ENCODE measurements around the gene MTHFD2.
"Not testable (repeated sequence)": the region's sequence is repeated elsewhere in the genome, so short reads cannot be mapped to it uniquely, and the experiment has no call there.

The MTHFD2 gene

GRCh38 chr2:74198023-74198460 is 373 bp upstream of the MTHFD2 start:
- DNase-seq: peak; percentile 97

- no peak for DNase-seq
Observed at GRCh38 chr2:74199275-74199701, 873 bp downstream of the MTHFD2 start.

- DNase-seq: no peak
Observed at GRCh38 chr2:74199871-74200305, 1.5 kb downstream of the MTHFD2 start.

- no peak for DNase-seq
Observed at GRCh38 chr2:74201196-74201595, 2.8 kb downstream of the MTHFD2 start.

- DNase-seq: peak; percentile 12
Observed at GRCh38 chr2:74201596-74201995, 3.2 kb downstream of the MTHFD2 start.

GRCh38 chr2:74204436-74204835 is 6.0 kb downstream of the MTHFD2 start:
- DNase-seq: no peak

GRCh38 chr2:74205113-74205512 is 6.7 kb downstream of the MTHFD2 start:
- DNase-seq: no peak

- no peak for DNase-seq
Observed at GRCh38 chr2:74205596-74205995, 7.2 kb downstream of the MTHFD2 start.

- DNase-seq: no peak
Observed at GRCh38 chr2:74206180-74206688, 7.8 kb downstream of the MTHFD2 start.

GRCh38 chr2:74212702-74213410 is 14.4 kb downstream of the MTHFD2 start:
- no peak for DNase-seq

GRCh38 chr2:74215771-74216170 is 17.4 kb downstream of the MTHFD2 start:
- not testable (repeated sequence) for DNase-seq

GRCh38 chr2:74216642-74217041 is 18.2 kb downstream of the MTHFD2 start:
- no peak for DNase-seq

- no peak for DNase-seq
Observed at GRCh38 chr2:74219846-74220486, 21.6 kb downstream of the MTHFD2 start.

GRCh38 chr2:74221091-74221490 is 22.7 kb downstream of the MTHFD2 start:
- no peak for DNase-seq

- no peak for DNase-seq
Observed at GRCh38 chr2:74221604-74222299, 23.3 kb downstream of the MTHFD2 start.

- no peak for DNase-seq
Observed at GRCh38 chr2:74222300-74222650, 23.9 kb downstream of the MTHFD2 start.

GRCh38 chr2:74223941-74224770 is 25.7 kb downstream of the MTHFD2 start:
- no peak for DNase-seq

- DNase-seq: no peak
Observed at GRCh38 chr2:74225698-74226459, 27.5 kb downstream of the MTHFD2 start.

GRCh38 chr2:74226648-74227213 is 28.3 kb downstream of the MTHFD2 start:
- no peak for DNase-seq

- no peak for DNase-seq
Observed at GRCh38 chr2:74227646-74228045, 29.2 kb downstream of the MTHFD2 start.

GRCh38 chr2:74228772-74229171 is 30.4 kb downstream of the MTHFD2 start:
- DNase-seq: no peak

GRCh38 chr2:74229865-74230264 is 31.4 kb downstream of the MTHFD2 start:
- not testable (repeated sequence) for DNase-seq

All from amniotic stem cell (primary cell).